AML-193 (cell line): ENCODE measurements around the gene AFF4.
A peak's percentile ranks its signal among the peaks of the same experiment; 100 is the strongest.

Source experiments
- DNase-seq, 2 experiments: peaks; one replicate each; lab custom pipeline; 2025; lab: John Stamatoyannopoulos, UW

AFF4 gene

GRCh38 chr5:132853790-132854189, 109.6 kb downstream of the AFF4 start:
- no peak for DNase-seq

GRCh38 chr5:132853323-132853722, 110.1 kb downstream of the AFF4 start:
- DNase-seq = no peak

- no peak for DNase-seq
Measured at GRCh38 chr5:132850066-132850465, 113.4 kb downstream of the AFF4 start.

DNA sequence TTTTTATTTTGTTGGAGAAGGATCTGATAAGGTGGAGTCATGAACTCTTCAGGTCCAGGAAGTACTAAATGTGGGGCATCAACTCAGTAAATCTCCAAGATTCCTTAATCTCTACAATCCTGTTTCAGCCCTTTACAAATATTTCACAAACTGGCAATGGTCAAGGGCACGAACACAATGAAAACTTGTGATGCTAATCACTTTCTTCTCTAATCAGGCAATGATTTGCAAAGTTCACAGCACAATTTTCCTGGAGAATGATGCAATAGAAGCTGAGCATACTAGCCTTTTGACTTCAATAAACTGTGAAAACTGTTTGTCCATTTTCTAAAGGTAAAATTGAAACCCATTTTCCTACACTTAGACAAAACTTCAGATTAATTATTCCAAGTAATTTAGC, 114.1 kb downstream of the AFF4 start:
- DNase-seq = no peak

DNA sequence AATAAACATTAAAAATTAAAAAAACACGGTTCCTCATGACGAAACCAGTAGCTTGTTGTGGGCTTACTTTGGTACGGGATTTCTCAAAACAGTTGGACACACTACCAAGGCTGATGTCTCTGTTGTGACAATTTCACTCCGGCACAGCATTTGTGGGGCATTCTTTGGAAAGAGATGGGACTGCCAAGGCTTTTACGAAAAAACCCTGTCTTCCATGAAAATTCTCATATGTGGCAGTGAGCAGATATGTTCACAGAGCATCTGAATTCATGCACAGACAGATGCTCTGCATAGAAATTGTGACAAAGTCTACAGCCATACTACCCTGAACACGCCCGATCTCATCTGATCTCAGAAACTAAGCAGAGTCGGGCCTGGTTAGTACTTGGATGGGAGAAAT, 115.2 kb downstream of the AFF4 start:
- DNase-seq = no peak

GRCh38 chr5:132841305-132841704, 122.1 kb downstream of the AFF4 start:
- DNase-seq = no peak

DNA sequence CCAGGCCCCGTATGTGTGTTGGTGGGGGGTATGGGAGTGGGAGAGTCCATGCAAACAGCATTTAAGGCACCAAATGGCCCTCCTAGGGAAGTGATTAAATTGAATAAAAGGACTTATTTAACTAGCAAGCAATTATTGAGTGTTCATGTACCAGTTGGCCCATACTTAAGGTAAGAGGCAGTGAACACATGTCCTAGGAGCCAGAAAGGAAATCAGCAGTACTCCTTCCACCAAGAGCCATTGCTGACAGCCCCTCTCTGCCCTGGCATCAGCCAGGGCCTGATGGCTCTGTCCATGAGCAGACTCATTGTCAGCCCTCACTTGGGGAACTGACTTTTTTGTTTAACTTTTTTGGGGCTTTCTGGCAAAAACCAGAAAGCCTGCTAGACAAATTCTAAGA, 122.5 kb downstream of the AFF4 start:
- no peak for DNase-seq

GRCh38 chr5:132840313-132840712, 123.1 kb downstream of the AFF4 start:
- no peak for DNase-seq

GRCh38 chr5:132839426-132840301, 123.8 kb downstream of the AFF4 start:
- no peak for DNase-seq

DNA sequence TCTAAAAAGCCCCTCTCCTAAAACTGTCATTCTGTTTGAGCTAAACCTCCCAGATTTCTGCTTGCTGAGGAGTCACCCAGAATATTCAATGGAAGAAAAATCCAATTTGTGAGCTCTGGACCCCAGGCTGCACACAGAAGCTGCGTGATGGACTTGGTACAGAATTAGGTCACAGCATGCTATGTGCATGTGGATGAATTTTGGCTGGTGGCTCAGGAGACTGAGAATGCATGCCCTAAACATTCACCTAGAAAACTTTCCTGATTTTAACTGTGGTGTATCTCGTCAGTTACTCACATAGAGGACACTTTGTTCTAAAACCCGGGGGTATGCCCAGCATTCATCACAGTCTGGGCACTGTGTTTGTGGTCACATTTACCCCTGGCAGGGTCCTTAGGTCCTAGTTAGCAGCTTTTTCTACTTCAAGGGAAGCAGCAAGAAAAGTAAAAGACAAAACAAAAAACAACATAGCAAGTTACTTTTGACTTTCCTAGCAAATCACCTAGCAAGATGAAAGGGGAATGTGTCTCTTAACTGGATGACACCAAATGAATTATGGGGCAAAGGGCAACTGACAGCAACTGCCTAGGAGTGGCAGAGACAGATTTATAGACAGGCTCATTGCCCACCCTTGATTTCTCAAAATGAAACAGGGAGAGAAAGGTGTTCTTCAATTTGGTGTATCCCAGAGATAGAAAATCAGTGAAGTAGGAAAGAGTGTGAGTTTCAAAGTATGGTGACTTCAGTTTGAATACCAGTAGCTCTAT, 124.7 kb downstream of the AFF4 start:
- DNase-seq = no peak

GRCh38 chr5:132837868-132838267, 125.6 kb downstream of the AFF4 start:
- no peak for DNase-seq

DNA sequence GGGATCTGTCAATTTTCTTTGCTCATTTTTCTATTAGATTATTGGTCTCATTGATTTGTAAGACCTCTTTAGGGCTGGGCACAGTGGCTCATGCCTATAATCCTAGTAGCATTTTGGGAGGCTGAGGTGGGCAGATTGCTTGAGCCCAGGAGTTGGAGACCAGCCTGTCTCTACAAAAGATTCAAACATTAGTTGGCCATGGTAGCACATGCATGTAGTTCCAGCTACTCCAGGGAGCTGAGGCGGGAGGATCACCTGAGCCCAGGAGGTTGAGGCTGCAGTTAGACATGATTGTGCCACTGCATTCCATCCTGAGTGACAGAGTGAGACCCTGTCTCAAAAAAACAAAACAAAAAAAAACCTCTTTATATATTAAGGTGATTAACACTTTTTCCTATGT, 126.6 kb downstream of the AFF4 start:
- DNase-seq = no peak

- DNase-seq = no peak
Measured at GRCh38 chr5:132834057-132834456, 129.4 kb downstream of the AFF4 start.

DNA sequence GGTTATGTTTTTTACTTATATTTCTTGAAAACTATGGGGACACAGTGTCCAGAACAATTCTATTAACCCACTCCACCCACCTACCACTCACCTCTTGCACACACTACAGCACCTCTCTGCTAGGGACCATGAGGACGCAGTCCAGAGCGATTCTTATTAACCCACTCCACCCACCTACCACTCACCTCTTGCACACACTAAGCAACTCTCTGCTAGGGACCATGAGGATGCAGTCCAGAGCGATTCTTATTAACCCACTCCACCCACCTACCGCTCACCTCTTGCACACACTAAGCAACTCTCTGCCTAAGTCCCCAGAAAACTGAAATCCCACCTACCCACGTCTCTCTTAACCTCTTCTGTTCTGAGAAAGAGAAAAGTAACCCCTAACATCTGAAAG, 130.8 kb downstream of the AFF4 start:
- no peak for DNase-seq

DNA sequence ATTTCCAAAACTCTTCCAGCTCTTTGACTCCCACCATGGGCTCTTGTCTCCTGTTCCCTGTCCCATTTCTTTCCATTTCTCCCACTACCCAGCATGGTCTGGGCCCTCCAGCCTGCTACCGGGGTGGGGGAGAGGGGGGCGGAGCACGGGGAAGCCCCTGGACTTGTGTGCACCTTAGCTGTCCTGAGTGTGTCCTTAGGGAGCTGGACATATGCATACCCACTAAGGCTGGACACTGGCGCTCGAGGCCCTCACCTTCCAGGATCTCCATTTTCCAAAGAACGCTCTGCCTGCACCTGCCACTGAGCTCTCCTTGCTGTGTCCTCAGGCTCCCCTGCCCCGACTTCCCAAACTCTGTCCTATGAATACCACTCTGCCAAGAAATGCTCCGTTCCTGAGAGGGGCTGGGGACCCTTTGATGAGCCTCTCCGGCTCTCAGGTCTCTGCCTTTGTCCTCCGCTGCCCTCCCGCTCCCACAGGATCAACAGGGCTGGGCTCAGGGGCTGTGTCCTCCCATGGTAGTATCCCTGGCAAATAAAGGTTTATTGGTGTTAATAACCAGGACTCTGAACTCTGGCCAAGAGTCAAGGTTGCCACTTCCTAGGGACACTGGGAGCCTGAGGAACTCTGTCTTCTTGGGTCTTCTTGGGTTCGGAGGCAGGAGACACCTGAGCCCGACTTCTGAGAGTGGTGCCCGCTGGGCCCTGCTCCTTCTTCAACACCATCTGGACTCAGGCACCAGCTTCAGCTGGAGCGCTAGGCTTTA, 132.2 kb downstream of the AFF4 start:
- DNase-seq = no peak

GRCh38 chr5:132830436-132831094, 132.9 kb downstream of the AFF4 start, which contains the start of gene SHROOM1:
SHROOM1 (minus strand) TSS chr5:132830647; CDS start chr5:132826140, 4,507 bp downstream.
- no peak for DNase-seq

DNA sequence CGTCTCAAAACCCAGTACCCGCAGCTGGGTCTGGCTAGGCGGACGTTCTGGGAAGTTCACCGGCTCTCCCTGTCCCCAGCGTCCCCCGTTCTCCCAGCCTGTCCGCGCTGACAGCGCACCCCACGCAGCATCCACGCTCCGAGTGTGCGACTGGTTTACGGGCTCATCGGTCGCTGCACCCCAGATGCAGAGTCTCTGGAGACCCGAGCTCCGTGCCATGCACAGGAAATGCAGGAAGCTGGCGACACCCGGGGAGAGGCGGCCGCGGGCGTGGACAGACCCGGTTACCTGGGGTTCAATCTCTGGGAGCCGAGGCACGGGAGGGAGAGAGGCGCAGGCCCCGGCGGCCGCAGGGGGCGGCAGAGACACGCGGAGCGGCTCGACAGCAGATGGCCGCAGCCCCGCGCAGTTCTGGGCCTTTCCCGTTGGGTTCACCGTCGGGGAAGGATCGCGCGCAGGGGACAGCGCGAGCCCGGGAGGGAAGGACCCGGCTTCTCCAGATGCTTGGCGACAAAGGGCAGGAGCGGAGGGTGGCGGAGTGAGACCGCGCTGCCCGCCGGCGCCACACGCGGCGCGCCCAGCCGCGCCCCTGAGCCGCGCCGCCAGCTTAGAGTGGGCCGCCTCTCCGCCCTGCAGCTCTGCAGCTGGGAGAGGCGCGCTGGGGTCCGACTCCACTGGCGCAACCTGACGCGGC, 133.5 kb downstream of the AFF4 start:
- DNase-seq = peak; percentile 37 to 49

GRCh38 chr5:132828846-132829494, 134.5 kb downstream of the AFF4 start:
- DNase-seq = no peak

DNA sequence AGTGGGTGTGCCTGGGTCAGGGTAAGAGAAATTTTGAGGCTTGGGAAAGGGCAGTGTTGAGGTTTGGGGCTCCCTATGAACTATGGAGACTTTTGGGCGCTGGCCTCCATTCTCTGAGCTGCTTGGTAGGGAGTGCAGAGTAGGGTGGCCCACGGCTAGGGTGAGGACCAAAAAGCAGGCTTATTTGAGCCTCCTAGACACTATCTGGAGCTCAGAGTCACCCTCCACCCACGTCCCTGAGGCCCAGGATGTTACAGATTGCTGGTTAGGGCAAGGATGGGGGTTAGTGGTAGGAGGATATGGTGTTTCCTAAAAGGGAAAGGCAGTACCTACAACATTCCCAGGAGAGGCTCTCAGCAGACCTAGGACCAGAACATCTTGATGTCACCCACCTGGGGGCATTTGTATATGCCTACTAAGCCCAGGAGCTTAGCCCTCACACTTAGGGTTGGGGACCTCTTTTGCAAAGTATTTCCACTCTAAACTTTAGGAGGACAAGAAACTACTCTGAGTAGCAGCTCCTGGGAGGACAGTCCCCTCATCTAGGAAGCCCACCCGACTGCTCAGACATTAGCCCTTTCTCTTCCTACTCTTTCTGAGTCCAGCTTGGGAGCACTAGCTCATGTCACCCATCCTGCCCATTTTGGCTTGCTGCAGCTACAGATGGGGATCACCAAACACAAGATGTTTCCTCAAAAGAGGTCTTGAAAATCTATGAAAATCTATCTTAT, 135.3 kb downstream of the AFF4 start:
- DNase-seq = no peak
